ELF-1 (cell line): ENCODE data around the gene GNRHR.
A peak's percentile ranks its signal among the peaks of the same experiment; 100 is the strongest.
"Not testable (repeated sequence)": the region's sequence is repeated elsewhere in the genome, so short reads cannot be mapped to it uniquely, and the experiment has no call there.

Experiments used
- DNase-seq: peaks from one replicate; pipeline ENCODE4 v3.0.0-alpha.2; 2016; ENCODE audit warnings: low read depth, low spot score

Gene GNRHR

DNA sequence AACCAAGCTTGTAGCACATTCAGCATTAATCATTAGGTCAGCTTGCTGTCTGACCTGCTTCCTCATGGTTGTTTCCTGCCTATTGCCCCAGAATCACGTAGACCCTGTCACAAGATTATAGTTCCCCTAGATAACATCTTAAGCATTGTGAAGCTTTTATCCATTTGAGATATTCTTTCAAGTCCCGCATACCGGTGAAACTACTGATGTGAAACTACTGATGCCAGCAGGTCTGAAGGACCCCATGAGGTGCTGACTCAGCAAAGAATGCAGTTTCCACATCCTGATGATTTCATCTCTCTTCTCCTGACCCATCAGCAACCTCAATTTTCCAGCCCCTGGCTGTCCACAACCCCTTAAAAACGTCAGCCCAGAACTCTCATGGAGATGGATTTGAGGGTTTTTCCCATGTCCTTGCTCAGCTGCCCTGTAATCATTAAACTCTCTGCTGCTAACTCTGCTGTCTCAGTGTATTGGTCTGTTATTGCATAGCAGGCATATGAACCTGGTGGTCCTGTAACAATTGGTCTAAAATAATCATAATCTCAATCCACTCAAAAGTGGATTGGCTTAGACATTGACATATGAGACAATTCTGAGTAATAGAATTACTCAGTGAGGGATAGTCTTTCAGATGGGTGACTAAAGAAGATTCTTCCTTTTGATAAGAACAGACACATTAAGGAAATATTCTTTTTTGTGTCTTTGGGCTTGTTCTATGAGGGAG, 26.9 kb downstream of the GNRHR start:
- DNase-seq, result no peak

DNA sequence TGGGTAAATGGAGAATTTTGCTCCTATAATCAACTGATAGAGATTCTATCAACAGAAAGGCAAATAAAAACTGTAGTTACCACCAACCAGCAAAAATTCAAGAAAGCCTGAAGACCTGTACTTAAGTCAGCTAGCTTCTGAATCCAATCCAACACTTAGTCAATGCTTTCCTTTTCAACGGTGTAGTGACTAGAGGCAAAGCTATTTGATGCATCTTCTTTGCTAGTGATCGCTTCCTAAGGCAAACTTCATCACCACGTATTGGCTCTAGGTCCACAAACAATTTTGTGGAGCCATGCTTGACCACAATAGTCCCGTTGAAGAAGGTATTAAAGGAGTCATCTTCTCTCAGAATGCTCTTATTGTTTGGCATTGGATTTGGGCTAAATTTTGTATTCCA, 28.2 kb downstream of the GNRHR start:
- DNase-seq, result no peak

DNA sequence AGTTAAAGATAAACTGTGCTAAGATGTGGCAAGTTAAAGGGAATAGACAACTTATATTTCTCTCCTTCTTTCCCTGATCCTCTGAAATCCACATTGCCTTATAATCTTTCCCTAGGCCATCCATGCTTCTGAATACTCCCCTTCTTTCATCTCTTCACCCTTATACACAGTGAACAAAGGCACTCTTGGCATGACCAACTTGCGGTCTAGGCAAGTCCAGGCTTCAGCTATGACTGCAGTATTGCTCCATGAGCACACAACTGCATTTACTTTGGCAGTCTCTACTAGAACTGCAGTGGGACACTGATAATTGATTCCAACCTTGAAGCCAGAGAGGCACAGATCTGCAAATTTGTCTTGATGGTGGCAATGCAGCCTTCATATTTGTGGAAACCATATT, 29.1 kb downstream of the GNRHR start:
- DNase-seq, result no peak

DNA sequence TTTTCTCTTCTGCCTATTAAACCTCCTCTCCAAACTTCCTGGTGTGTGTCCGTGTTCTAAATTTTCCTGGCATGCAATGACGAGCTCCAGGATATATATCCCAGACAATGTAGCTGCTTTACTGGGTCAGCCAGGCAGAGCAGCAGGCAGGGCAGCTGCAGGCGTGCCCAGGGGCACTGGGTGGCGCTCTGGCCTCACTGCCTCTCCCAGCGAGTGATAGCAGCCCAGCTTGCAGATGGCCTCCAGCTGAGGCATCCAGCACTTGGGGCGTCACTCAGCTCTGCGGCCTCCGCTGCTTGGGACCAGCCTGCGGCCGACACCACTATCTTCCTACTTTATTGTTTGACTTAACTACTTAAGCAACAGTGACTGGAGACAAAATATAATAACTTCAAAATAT, 30.2 kb downstream of the GNRHR start:
- DNase-seq, result peak; percentile 56

DNA sequence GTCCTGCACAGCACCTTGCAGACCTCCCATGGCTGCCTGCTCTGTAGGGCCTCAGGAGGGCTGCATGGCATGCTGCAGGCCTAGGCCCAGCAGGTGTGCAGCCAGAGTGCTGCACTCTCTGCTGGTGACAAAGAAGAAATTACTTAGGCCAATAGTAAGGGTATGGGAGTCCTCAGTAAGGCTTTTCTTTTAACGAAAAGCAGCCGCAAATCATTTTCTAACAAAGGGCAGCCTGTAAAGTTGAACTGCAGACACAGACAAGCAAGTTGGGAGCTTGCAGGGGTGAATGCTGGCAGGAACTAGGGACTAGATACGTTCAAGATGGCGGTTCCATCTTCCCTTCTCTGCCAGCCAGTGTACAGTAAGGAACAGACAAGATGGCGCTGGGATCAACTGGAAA, 30.8 kb downstream of the GNRHR start:
- DNase-seq, result no peak

DNA sequence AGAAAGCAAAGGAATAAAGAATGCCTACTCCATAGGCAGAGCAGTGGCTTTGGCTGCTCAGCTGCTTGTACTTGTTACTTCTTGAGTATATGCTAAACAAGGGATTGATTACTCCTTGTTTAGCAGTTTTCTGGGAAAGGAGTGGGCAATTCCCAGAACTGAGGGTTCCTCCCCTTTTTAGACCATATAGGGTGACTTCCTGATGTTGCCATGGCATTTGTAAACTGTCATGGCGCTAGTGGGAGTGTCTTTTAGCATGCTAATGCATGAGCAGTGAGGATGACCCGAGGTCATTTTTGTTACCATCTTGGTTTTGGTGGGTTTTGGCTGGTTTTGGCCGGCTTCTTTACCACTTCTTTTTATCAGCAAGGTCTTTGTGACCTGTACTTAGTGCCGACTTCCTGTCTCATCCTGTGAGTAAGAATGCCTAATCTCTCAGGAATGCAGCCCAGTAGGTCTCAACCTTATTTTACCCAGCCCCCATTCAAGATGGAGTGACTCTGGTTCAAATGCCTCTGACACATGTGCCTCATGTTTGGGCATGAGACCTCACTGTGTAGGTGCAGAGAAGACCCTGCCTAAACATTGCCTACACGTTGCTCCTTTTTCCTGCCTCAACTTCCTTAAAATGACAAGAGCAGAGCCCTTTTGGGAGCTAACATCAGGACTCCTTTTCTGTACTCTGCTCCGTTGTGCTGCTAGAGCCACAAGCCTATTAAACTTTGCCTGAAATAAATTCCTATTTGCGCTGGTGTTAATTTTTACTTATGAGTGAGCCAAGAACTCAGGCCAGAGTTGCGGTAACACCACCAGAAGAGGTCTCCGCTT, 32.2 kb downstream of the GNRHR start:
- DNase-seq, result peak; percentile 91

DNA sequence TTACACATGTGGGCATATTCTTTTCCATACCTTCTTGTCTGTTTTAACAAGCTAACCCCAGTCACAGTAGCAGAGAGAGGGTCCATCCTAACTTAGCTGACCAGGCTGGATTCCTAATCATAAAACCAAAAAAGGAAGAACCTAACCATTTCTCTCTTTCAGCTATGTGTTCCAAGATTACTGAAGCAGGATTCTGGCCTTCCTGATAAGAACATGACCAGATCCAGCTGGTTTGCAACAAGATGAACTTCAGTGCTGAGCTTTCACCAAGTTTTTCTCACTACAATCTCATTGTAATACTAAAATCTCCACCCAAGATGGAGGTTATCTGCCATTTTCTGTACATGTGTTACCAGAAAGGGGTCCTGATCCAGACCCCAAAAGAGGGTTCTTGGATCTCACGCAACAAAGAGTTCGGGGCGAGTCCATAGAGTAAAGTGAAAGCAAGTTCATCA, 32.8 kb downstream of the GNRHR start:
- no peak for DNase-seq

DNA sequence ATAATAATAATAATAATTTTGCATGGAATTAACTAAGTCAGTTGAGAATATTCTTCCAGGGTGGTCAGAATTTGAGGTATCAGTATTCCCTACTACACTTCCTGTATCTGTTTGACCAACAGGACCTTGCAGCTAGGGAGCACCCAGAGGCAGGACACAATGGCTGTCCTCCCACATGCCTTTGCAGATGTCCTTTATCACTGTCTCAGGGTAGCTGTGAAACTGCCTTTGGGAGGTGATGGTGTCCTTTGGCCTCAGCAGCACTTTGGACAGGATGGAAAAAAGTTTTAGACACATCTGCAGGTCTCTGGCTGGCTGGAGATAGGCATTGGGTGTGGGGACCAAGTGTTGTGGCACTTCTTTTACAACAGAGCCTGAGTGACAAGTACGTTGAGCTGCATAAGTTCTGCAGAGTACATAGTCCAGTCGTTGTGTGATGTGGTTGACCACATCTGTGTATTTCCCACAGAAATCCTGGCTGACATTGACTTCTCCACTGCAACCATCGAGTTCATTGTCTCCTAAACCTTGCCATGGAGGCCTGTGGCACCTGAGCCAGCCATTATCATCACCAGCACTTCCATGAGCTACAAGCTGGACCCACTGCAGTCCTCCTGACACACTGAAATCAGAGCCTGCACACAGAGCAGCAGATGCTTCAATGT, 34.1 kb downstream of the GNRHR start:
- DNase-seq, result no peak

DNA sequence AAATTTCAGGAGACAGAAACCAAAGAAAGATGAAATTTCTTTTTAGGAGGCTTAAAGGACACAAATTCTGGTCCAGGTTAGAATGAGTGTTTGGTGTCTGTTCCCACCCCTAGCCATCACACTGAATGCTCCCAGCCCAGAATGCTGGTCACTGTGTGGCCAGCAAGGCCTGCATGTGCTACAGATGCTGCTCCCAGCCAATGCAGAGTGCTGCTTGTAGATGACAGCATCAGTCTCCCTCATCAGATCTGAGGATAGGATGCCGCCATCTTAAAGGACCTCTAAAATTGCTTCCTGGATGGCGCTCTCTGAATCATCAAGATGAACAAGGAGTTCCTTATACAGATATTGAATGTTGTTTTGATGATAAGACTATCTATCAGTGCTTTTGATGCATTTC, 35.3 kb downstream of the GNRHR start:
- no peak for DNase-seq

DNA sequence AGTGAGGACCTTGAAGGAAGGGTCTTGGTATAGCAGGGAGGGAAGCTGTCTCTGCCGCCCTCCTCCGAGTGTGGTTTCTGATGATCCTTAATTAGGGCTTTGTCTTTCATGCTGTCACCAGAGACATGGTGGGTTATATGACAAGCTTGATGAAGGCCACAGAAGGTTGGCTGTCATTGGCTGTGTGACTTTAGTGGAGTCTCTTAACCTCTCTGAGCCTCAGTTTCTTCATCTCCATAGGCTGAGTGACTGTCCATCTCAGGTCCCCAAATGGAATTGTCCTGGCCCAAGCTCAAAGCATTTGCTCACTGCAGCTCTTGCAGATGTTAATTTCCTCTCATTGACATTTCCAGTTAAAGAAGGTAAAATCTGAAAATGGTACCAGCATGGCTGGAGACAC, 36.6 kb downstream of the GNRHR start:
- no peak for DNase-seq

DNA sequence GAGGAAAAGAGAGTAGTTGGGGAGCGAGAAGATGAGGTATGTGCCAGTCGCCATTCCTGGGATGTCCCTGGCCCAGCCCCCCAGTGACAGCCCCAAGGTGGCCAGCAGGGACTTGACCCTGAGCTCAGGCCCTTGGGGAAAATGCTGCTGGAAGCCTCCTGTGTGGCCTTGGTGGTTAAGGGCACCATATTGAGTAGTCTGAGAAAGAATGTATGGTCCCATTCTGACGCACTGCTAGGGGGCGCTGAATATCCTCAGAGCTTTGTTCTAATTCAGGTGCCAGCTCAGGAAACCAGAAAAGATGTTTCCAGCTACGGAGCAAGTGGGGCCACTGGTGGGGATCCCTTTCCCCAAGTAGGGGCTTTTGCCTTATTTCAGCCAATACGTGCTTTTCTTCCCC, 39.2 kb downstream of the GNRHR start:
- no peak for DNase-seq

DNA sequence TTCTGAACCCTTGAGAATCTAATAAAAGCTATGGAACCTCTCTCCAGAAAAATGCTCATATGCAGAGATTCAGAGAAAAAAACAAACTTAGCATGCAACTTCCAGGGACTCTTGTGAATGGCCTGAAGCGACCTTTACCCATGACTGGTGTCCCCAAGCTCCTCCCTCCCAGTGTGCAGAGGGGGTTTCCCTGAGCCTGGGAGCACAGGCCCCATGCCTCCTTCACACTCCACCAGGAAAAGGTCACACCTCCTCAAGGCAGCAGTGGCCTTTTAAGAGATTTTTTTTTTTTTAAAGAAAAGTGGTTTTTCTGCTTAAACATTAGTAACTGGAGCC, 40.0 kb downstream of the GNRHR start:
- peak; percentile 30 for DNase-seq

DNA sequence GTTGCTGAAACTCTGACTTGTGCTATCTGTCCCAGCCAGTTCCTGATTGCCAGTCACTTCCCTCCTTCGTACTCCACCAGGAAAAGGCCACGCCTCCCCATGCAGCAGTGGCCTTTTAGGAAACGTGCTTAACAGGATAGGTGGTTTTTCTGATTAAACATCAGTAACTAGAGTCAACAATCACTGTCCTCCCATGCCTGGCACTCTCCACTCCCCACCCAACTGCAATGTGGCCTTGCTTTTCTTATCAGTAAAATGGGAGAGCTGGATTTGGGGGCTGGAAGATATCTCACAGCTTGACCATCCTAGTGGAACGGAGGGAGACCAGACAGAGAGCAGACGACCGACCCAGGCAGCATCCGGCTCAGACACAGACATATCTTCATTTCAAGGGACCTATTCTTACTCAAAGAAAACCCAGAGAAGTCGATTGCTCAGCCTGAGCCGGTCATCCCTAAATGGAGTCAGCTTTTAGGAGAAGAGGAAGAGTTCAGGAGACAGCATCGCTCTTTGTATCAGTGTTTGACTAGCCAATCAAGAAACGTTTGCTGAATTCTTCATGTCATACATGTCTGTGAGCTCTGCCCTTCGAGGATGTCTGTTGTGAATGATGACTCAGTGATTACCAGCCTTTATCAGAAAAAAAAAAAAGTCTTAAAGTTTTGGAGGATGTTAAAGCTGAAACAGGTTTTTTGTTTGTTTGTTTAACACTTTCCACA, 40.5 kb downstream of the GNRHR start:
- peak; percentile 60 for DNase-seq

DNA sequence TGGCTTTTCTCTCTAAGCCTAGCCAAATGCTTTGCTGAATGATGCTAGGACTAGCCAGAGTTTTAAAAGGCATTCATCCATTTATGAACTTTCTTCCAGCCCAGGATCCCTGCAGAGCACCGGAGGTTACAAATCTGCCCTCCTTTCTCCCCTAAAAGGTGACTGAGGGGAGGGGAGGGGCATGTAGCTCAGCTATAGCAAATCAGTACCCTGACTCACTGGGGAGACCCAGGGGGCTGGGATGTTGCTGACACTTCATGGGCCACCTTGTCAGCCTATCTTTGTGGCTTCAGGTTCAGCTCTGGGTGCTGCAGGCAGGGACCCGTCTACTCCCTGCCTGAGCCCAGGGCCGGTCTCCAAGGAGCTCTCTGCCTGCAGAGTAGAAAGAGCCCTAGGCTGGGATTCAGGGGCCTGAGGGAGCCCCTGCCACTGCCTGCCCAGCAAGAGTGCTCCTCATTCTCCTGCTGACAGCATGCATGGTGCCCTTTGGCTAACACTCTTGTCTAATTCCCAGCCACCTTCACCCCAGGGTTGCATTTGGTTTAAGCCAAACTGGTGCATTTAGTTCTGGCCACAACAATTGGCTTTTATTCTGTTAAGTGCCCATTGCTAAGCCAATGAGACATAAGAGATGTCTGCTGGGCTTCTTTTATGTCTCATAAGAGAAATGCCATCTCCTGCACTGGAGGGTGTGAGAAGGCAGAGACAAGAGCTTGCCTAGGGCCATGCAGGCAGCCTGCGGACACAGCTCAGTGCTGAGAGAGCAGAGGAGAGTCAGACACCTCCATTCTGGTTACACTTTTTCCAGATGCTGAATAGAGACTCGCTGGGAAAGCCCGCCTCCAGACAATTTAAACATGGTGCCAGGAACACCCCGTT, 41.3 kb downstream of the GNRHR start:
- DNase-seq, result peak; percentile 51

DNA sequence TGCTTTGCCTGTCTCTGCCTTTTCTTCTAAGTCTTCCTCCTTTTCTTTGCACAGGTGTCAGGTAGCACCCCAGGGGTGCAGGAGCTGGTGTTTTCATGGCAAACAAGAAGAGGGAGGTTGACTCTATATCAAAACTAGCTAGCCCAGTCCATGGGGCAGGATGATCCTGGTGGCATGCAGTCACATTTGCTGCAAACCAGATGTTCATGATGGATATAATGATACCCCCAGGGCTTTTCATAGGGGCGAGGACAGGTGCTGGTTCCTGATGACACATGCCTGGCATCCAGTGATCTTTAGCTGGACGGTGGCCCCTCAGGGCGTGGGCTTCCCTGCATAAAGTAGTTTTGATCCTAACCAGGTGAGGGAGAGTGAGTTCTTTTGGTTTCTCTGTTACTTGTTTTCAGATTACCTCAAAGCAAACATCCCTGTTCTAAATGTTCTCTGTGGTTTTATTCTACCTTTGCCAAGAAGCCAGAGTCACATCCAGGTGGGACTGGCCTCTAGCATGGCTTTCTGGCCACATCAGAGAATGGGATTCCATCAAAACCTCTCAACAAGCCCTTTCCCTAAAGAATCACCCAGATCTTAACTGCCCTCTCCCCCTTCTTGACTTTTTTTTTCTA, 42.1 kb downstream of the GNRHR start:
- peak; percentile 67 for DNase-seq

DNA sequence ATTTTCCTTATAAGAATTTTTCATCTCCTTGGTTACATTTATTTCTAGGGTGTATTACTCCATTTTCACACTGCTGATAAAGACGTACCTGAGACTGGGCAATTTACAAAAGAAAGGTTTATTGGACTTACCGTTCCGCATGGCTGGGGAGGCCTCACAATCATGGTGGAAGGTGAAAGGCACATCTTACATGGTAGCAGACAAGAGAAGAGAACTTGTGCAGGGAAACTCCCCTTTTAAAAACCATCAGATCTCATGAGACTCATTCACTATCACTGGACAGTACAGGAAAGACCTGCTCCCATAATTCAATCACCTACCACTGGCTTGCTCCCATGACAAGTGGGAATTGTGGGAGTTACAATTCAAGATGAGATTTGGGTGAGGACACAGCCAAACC, 47.5 kb downstream of the GNRHR start:
- DNase-seq, result not testable (repeated sequence)

DNA sequence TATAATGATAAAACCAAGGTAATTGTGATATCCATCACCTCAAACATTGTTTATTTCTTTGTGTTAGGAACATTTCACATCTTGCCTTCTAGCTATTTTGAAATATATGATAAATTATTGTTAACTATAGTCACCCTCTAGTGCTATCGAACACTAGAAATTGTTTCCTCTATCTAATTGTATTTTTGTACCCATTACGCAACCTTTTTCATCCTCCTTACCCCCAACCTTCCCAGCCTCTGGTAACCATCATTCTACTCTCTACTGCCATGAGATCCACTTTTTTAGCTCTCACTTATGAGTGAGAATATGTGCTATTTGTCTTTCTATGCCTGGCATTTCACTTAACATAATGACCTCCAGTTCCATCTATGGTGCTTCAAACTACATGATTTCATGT, 49.3 kb downstream of the GNRHR start:
- no peak for DNase-seq

DNA sequence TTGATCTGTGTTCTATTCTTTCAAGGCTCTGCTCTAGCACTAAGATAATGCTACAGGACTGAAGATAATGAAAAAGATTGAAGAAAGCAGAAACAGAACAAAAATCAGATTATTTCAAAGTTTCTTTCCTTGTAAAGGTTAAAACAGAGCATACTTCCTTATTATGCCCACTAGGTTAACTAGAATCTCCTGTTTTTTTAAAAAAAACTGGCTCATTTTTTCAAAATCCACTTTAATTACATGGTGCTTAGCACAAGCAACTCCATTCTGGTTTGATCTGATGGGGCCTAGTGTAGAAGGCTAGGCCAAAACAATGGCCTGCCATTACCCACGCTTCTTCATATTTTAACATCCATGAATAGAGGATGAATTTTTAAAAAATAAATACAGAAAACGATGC, 52.0 kb downstream of the GNRHR start:
- no peak for DNase-seq

DNA sequence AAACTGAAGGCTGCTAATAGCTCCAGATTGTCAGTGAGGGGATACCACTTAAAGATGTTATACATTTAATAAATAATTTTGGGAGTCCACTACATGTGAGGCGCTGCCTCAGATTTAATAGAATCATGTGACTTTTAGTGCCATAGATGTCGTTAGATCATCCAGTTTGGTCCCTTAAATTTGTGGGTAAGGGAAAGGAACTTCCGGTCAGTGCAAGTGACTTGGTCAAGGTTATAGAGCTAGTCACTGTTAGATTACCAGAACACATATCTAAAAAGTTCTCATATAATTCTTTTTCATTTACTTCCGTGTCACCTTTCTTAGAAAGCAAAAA, 52.7 kb downstream of the GNRHR start:
- DNase-seq, result no peak

DNA sequence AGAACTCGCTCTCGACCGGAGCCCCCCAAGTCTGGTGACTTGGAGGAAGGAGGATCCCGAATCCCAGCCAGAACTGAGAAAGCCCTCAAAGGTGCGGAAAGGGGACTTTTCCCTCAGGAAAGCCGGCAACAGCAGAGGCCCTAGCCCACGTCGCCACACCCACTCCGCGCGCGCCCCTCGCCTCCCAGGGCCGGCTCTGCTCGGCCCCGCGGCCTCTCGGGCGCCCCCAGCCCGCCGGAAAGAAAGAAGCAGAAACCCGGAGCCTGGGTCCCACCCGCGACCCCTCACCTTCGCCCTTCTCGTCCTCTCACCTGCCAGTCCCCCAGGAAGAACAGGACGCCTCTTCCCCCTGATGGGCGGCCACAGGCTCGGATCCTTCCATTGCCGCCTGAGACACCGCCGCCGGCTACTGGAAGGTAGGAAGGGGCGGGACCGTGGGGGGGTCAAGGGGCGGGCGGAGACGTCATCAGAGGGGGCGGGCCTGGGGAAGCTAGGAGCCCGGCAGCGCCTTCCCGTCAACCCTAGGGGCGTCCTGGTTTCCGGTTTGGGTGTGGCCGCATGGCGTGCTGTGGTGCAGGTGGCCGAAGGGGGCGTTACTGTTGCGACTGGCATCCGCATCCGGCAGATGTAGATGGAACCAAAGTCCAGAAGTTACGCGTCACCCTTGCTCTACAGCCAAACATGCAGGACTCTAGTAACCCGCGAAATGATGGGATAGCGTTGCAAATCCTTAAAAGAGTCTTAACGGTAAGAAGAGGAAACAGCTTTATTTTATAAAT, 53.3 kb downstream of the GNRHR start, which contains the start of gene UBA6:
UBA6 (minus strand) TSS at position 418 of the 779 bp plus-strand sequence; CDS start at position 382, 36 bp downstream.
- peak; percentile 97 for DNase-seq
